Lung (tissue), 12 donors: ENCODE measurements around the gene IL6R. TPM values are rescaled to one million over a fixed set of nuclear protein-coding genes. Genes with fewer than 3 reads are reported as not detected.

Source experiments
- ATAC-seq: fragments of 200-7000 bp; cut with Tn5 transposase; one replicate; pipeline ENCODE4 v1.9.1; 2020; ENCODE audit warnings: moderate number of reproducible peaks; ENCODE audit not compliant: insufficient read depth, low FRiP score
- DNase-seq, 3 donors: peaks; one replicate each; pipeline ENCODE4 v3.0.0-alpha.2; 2013 to 2017
- H3K27ac ChIP-seq, 2 donors: one replicate each; pipeline ENCODE4 v1.5.1; 2013; ENCODE audit warnings: mild to moderate bottlenecking in 2 of 2, moderate library complexity in 2 of 2, control low read depth in 1 of 2, inconsistent platforms in 1 of 2, low read depth in 1 of 2, low read length in 1 of 2
- H3K27me3 ChIP-seq, 3 donors: one replicate each; pipeline ENCODE4 v1.5.1; 2013; ENCODE audit warnings: low read length in 2 of 3; ENCODE audit not compliant: control insufficient read depth in 3 of 3, insufficient read depth in 3 of 3
- H3K36me3 ChIP-seq, 4 donors: one replicate each; pipeline ENCODE4 v1.5.1; 2013; ENCODE audit warnings: low read length in 4 of 4, mild to moderate bottlenecking in 1 of 4, moderate library complexity in 1 of 4; ENCODE audit not compliant: control insufficient read depth in 4 of 4, insufficient read depth in 4 of 4
- H3K4me1 ChIP-seq, 5 donors: one replicate each; pipeline ENCODE4 v1.5.1; 2013; ENCODE audit warnings: low read length in 5 of 5, mild to moderate bottlenecking in 2 of 5, moderate library complexity in 1 of 5; ENCODE audit not compliant: control insufficient read depth in 5 of 5, insufficient read depth in 5 of 5
- H3K4me3 ChIP-seq: one replicate; pipeline ENCODE4 v1.5.1; 2013; ENCODE audit warnings: mild to moderate bottlenecking, control low read depth, moderate library complexity
- H3K9ac ChIP-seq, 2 donors: one replicate each; pipeline ENCODE4 v1.5.1; 2013; ENCODE audit warnings: low read length in 2 of 2, control low read depth in 1 of 2; ENCODE audit not compliant: insufficient read depth in 1 of 2
- H3K9me3 ChIP-seq, 4 donors: one replicate each; pipeline ENCODE4 v1.5.1; 2013; ENCODE audit warnings: low read length in 3 of 4, mild to moderate bottlenecking in 1 of 4, moderate library complexity in 1 of 4; ENCODE audit not compliant: control insufficient read depth in 4 of 4, insufficient read depth in 3 of 4
- WGBS, 2 donors: extraction: QIAGEN DNeasy Blood & Tissue Kit; methylation state at CpG; one replicate each; pipeline ENCODE4 v1.1.7; 2013; 5-methylcytosine and 5-hydroxymethylcytosine counted together
- polyA plus RNA-seq, 2 donors: library from polyadenylated mRNA; stranded (reverse); fragments of 200-250 nt; gene quantifications; one replicate each; pipeline ENCODE4 v1.2.1, GENCODE V29; 2013
- total RNA-seq, 2 donors: library from RNA; depleted of rRNA in 1 of 2; stranded (reverse); fragments of >200 nt in 1 of 2; gene quantifications; one replicate each; pipeline ENCODE4 v1.2.1, GENCODE V29; 2014 to 2021
- TF ChIP-seq, protein P1 (sequence below): IDR thresholded peaks from 2 replicates; pipeline ENCODE4 v1.5.1; 2012; ENCODE audit warnings: mild to moderate bottlenecking; ENCODE audit errors: control extremely low read depth, extremely low read depth
- donor health status: control.
- donor health status: control.
- donor health status: Bipolar disorder and iron deficiency.
- donor health status: healthy.
- donor health status: DM: yes; HTN: yes; CAD: no.

The IL6R gene
- total and polyA plus RNA-seq, 4 donors, result 12.3 to 79.7 (median 32.0) TPM

- no peaks in the 10 kb centered on the region for H3K9me3 ChIP-seq
- peaks cover 0 to 3% (median 0%) of the 10 kb centered on the region in 4 donors for H3K36me3 ChIP-seq
- H3K4me1 ChIP-seq, result peaks cover 0 to 26% (median 12%) of the 10 kb centered on the region in 5 donors
- H3K9ac ChIP-seq, result no peak overlapping the region
- no peak for ATAC-seq
- H3K27me3 ChIP-seq, result peaks cover 0 to 11% (median 9%) of the 10 kb centered on the region in 3 donors
- WGBS, 2 donors, result 53 to 62% methylated on average over 3 of the region's 3 CpGs
- DNase-seq, result no peak
- no peak overlapping the region for H3K4me3 ChIP-seq
- TF ChIP-seq, protein P1, sequence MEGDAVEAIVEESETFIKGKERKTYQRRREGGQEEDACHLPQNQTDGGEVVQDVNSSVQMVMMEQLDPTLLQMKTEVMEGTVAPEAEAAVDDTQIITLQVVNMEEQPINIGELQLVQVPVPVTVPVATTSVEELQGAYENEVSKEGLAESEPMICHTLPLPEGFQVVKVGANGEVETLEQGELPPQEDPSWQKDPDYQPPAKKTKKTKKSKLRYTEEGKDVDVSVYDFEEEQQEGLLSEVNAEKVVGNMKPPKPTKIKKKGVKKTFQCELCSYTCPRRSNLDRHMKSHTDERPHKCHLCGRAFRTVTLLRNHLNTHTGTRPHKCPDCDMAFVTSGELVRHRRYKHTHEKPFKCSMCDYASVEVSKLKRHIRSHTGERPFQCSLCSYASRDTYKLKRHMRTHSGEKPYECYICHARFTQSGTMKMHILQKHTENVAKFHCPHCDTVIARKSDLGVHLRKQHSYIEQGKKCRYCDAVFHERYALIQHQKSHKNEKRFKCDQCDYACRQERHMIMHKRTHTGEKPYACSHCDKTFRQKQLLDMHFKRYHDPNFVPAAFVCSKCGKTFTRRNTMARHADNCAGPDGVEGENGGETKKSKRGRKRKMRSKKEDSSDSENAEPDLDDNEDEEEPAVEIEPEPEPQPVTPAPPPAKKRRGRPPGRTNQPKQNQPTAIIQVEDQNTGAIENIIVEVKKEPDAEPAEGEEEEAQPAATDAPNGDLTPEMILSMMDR, result no peak
- H3K27ac ChIP-seq, result peak overlapping the region; percentile 93 to 99
Measured at GRCh38 chr1:154406886-154407197, 1.7 kb downstream of the IL6R start.

DNA sequence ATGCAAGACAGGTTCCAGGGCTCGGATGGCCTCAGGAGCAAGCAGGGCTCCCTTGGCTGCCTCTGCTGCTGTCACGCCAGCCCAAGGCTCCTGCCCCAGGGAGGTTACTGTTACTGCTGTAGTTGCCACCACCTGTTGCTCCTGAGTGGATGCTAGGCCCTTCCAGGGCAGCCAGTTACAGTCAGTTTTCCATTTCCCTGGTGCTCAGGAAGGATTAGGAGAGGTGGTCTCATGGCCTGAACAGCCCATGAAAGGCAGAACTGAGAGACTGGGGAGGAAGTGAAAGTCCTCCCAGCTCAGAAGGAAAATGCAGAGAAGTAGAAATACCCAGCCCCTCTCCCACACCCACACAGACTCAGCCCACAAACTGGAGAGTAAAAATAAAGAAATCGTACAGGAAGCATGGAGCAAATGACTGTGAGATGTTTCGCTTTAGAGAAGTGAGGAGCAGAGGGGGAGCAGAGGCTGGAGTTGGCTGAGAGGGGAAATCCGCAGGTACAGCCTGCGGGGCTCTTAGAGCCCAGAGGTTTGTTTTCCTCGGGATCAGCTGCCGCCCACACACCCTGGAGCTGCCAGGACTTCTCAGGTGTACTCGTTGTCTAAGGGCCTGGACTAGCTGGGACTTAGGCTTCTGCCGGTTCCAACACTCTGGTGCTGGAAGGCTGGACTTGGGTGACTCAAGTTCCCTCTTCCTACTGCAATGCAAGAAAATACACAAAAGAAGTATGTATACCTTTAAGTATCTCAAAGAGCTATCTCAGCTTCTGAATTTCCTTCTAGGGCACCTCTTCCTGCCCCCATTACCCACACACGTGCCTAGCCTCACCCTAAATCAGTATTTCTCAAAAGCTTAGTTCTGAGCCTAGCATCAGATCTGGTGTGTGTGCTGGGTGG, 2.3 kb downstream of the IL6R start:
- DNase-seq, result no peak
- TF ChIP-seq, protein P1, result no peak
- 33 to 34% methylated on average over 11 of the region's 11 CpGs for WGBS, 2 donors
- H3K9me3 ChIP-seq, result no peaks in the 10 kb centered on the region
- peak overlapping the region; percentile 93 to 99 for H3K27ac ChIP-seq
- peaks cover 0 to 11% (median 9%) of the 10 kb centered on the region in 3 donors for H3K27me3 ChIP-seq
- H3K4me1 ChIP-seq, result peaks cover 0 to 26% (median 12%) of the 10 kb centered on the region in 5 donors
- no peak overlapping the region for H3K4me3 ChIP-seq
- ATAC-seq, result peak; percentile 15
- peaks cover 0 to 3% (median 0%) of the 10 kb centered on the region in 4 donors for H3K36me3 ChIP-seq
- no peak overlapping the region for H3K9ac ChIP-seq

DNA sequence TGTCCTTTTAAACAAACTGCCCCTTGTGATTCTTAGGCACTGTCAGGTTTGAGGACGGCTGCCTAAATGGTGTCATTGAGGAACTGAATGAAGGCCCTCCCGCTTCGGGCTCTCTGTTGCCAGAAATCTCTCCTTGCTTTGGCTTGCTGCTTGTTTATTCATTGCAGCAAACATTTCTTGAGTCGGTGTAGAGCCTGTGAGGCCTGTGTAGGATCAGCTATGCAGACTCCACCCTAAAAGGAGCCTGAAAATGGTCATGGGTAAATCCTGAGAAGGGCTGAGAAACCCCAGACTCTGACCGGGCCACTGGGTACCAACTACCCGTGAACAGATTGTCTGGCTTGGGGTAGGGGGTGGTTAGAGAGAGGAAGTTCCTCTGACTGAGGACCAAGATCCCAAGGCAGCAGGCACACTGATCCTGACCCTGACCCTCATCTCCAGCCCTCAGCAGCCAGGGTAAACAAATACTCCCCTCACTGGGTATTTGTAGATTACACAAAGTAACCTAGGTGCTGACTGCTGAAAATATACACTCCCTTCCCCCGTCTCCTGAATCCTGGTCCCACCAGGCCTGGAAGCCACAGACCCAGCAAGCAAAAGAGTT, 3.1 kb downstream of the IL6R start:
- peaks cover 0 to 26% (median 12%) of the 10 kb centered on the region in 5 donors for H3K4me1 ChIP-seq
- ATAC-seq, result no peak

More for the DNA sequence above, 3.1 kb downstream of the IL6R start:
- Histone ChIP-seq H3K27ac (peak overlapping the region; percentile 26 to 99), H3K36me3 (peaks cover 0 to 3% (median 0%) of the 10 kb centered on the region in 4 donors), H3K4me3 (no peak overlapping the region), H3K27me3 (peaks cover 0 to 11% (median 9%) of the 10 kb centered on the region in 3 donors), H3K9ac (no peak overlapping the region), H3K9me3 (no peaks in the 10 kb centered on the region)
- TF ChIP-seq, protein P1, result no peak
- WGBS, 2 donors, result 29 to 44% methylated on average over 7 of the region's 7 CpGs
- DNase-seq, result no peak
